ENCODE measurements around the gene ITGBL1.

Gene ITGBL1

GRCh38 chr13:101627556-101627943 is 175.1 kb downstream of the ITGBL1 start:
- no peak for DNase-seq (ENCODE audit: low spot score)

DNA sequence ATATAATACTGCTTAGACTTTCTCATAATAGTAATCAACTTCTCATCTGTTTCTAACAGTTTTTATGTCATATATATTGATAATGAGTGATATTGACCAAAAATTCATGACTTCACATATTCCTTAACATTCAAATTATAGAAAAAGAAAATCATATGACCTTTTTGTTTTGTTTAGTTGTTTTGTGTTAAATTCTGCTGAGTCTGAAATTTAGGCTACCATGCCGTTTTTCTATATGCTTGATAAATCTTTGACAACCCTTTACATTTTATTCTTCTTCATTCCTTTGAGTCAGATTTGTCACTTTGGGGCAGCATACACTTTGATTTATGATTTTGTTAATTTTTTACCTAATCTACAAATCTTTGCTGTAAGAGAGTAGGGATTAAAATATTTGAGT is 176.4 kb downstream of the ITGBL1 start:
- DNase-seq (ENCODE audit: low spot score) = no peak

- DNase-seq (ENCODE audit: low spot score) = no peak
Measured at GRCh38 chr13:101631395-101631794, 178.9 kb downstream of the ITGBL1 start.

DNA sequence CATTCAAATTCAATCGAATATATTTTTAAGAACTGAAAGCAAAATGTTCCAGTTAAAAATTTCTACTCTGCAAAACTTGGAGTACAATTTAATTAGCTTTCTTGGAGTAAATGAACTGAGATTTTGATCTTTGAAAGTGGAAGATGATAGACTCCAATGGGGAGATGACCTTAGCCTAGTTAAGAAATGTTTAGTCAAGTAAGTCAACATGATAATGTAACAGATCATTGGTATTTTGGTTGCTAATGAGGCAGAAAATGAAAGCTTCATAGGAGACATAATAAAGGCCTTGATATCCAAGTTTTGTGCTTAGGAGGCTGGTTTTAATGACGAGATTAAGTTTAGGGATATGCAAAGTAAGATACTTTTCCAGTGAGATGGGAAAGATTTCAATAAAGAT is 181.7 kb downstream of the ITGBL1 start:
- no peak for DNase-seq (ENCODE audit: low spot score)

DNA sequence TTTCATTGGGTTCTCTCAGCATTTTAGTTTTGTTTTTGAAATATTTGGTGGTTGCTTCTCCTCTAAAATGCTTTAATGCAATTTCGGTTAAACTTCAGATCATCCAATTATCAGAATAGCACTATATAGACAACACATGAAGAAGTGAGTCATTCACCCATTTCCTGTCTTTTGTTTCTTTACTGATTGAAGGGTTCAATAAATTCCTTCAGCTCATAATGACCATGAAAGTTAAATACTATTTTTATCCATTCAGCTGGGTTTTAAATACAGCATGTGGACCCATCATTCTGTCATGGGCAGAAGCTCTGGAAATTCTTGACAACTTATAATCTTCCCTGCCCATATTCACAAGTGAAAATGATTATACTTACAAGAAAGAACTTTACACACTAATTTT is 187.2 kb downstream of the ITGBL1 start:
- no peak for DNase-seq (ENCODE audit: low spot score)

DNA sequence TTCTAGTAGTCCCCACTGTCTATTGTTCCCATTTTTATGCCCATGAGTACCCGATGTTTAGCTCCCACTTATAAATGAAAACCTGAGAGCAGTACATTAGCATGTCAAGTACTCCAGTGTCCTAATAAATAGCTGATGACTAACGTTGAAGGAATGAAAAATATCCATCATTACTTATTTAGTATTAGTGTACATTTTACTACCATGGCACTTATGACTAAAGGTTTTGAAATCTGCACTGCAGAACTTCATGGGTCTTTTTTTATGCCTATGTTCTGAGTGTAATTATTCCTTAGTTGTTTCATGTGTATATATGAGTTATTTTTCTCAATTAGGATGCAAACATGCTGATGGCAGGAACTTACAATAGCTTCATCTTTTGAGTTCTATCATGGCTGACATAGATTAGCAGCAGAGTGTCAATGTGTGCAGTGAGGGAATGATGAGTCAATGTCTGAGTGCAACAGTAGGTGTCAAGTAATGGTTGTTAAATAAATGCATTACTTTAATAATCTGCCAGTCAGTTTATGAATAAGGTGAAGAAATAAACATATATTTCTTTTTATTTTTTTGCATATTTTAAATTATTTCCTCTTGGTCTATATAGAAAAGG is 188.4 kb downstream of the ITGBL1 start:
- no peak for DNase-seq (ENCODE audit: low spot score)

DNA sequence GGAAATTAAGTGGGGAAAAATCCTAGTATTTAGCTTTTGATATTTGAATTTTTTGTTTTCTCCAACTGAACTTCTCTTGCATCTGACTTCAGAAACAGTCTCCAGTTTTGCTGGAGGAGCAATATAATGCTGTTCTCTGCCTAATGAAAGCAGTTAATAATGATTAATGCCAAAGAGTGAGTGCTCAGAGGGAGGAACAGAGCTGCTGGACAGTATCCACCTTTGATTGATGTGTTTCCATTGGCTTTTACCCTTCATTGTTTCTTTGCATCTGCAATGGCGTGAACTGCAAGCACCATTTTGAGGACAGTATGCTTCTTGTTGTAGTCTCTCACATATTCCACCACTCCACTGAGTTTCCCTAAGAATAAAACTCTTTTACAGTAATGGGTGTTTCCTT is 193.4 kb downstream of the ITGBL1 start:
- no peak for DNase-seq (ENCODE audit: low spot score)

DNA sequence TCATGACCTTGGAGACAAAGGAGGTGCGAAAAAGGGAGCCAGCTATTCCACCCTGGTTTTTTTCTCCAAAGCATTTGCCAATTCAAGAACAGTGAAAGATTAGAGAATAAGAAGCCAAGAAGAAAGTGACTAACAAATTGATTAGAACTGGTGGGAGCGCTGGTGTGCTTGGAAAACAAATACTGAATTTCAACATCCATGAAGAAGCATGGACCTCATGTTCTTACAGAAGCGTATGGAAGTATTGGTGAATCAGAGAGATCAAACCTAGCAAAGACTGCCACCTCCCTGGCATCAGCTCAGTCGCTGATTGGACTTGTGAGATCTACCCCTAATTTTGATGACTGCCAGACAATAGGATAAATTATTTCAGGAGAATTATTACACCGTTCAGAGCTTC is 195.3 kb downstream of the ITGBL1 start:
- no peak for DNase-seq (ENCODE audit: low spot score)

DNA sequence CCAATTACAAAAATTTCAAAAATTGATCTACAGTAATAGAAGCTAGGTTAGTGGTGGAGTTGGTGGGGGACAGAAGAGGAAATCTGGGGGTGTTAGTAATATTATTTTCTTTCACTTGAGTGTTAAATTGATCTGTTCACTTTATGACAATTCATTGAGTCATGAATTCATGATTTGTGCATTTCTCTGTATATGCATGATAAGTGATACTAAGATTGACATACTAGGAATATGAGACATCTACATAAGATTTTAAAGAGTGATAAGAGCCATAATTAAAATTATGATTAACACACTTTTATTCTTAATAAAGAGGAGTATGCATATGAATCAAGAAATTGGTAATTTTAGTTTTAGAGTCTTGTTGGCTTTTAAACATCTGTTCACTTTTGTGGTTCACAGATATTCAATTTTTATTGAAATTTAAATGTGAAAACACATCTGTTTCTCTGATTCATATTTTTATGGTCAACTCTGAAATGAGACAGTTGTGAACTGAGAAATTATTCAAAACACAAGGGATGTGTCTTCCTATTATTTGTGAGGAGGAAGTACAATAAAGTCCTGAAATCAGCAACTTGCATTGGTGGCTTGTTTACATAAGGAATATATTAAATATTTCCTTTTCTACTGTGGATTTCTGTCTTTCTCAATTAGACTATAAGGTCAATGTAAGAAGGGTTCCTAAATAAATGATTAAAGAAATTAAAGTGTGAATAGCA is 196.5 kb downstream of the ITGBL1 start:
- DNase-seq (ENCODE audit: low spot score) = no peak

- DNase-seq (ENCODE audit: low spot score) = no peak
Measured at GRCh38 chr13:101649488-101650126, 197.1 kb downstream of the ITGBL1 start.

DNA sequence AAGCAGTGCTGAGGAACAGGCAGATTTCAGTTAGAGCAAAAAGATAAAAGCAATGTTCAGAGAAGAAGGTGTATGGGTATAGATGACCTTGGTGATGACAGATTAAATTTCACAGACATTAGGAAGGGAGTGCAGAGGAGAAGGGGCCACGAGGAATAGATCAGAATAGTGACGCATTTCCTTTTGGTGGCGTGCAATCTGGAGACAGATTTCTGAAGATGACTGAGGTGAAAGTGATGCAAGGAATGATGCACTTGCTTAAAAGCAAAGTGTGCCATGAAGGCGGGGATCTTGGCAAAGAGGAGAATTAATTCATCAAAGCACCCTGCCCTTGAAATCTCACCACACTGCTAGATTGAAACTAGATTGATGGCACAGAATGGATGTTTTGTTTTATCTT is 202.4 kb downstream of the ITGBL1 start:
- DNase-seq (ENCODE audit: low spot score) = no peak

GRCh38 chr13:101655435-101655834 is 203.0 kb downstream of the ITGBL1 start:
- no peak for DNase-seq (ENCODE audit: low spot score)

GRCh38 chr13:101660711-101661110 is 208.2 kb downstream of the ITGBL1 start:
- DNase-seq (ENCODE audit: low spot score) = no peak

- DNase-seq (ENCODE audit: low spot score) = no peak
Measured at GRCh38 chr13:101661839-101662238, 209.4 kb downstream of the ITGBL1 start.

- DNase-seq (ENCODE audit: low spot score) = no peak
Measured at GRCh38 chr13:101673360-101674105, 221.1 kb downstream of the ITGBL1 start.

- DNase-seq (ENCODE audit: low spot score) = no peak
Measured at GRCh38 chr13:101681834-101682233, 229.4 kb downstream of the ITGBL1 start.

- no peak for DNase-seq (ENCODE audit: low spot score)
Measured at GRCh38 chr13:101686003-101686402, 233.5 kb downstream of the ITGBL1 start.

- DNase-seq (ENCODE audit: low spot score) = peak; percentile 47
Measured at GRCh38 chr13:101690871-101691270, 238.4 kb downstream of the ITGBL1 start.

GRCh38 chr13:101691341-101691860 is 238.9 kb downstream of the ITGBL1 start:
- no peak for DNase-seq (ENCODE audit: low spot score)

GRCh38 chr13:101695870-101696516 is 243.5 kb downstream of the ITGBL1 start:
- no peak for DNase-seq (ENCODE audit: low spot score)

DNA sequence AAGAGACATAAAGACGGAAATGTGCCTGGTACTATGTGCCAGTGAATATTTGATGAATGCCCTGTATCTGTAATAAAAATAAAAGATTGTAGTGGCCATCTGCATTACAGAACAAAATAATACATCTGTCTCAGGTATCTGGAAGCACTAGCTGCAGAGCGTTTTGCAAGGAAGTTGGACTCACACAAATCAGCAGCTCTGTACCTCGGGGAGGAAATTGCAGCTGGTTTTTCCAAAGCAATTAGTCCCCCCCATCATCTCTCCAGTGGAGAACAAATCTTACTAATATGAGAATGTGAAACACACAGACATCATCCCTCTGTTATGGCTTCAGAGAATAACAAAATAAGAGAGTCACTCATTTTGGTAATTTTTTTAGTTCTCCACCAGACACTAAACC is 245.3 kb downstream of the ITGBL1 start:
- no peak for DNase-seq (ENCODE audit: low spot score)

GRCh38 chr13:101698400-101698799 is 245.9 kb downstream of the ITGBL1 start:
- DNase-seq (ENCODE audit: low spot score) = no peak

Measured in cerebellar cortex (tissue), 1 donor.